H1 (cell line): ENCODE data around the gene TRAPPC2L. TPM values are rescaled to one million over a fixed set of nuclear protein-coding genes. Genes with fewer than 3 reads are reported as not detected.

Experiments
- CBX5 ChIP-seq: fragments of 300-800, 300-1000 bp; sonication (generic); IDR thresholded peaks from 2 replicates; pipeline ENCODE4 v1.7.1; 2016; ENCODE audit warnings: antibody characterized with exemption, low read length, low read depth
- NANOG ChIP-seq: IDR thresholded peaks from 2 replicates; pipeline ENCODE4 v1.6.1; 2011; ENCODE audit warnings: low read length, low read depth, mild to moderate bottlenecking, inconsistent platforms; ENCODE audit not compliant: insufficient read depth, poor library complexity, severe bottlenecking
- SAP30 ChIP-seq: fragments of 300-600 bp; sonication (generic); IDR thresholded peaks from 2 replicates; pipeline ENCODE4 v1.7.1; 2012; ENCODE audit warnings: low read length, moderate library complexity, mild to moderate bottlenecking, inconsistent platforms; ENCODE audit not compliant: insufficient read depth, insufficient replicate concordance
- TBP ChIP-seq: IDR thresholded peaks from 2 replicates; pipeline ENCODE4 v1.6.1; 2011; ENCODE audit warnings: low read depth, low read length, improper control_type of control experiment
- polyA plus RNA-seq, 7 experiments: library from polyadenylated mRNA; depleted of rRNA in 3 of 7; stranded (reverse) in 5 of 7; unstranded in 2 of 7; fragments of >200 nt in 5 of 7; fragments of 200-250 nt in 2 of 7; gene quantifications; 1 replicate in 5 of 7; 2 replicates in 1 of 7; 4 replicates in 1 of 7; pipeline versions ENCODE4 v1.2.1 to v1.2.3, GENCODE V29; 2011 to 2013; ENCODE audit warnings: missing spikeins in 2 of 7, mixed read lengths in 2 of 7
- total RNA-seq: library from RNA; stranded (reverse); fragmentation: NEBNext Ultra II Directional; extraction: Animal tissue kit (Norgen Biotek cat#: 25700); gene quantifications from 2 replicates; pipeline ENCODE4 v1.2.1, GENCODE V29; 2021
- TF ChIP-seq, protein P1 (sequence below): IDR thresholded peaks from 2 replicates; pipeline ENCODE4 v1.6.1; 2011; ENCODE audit warnings: low read length, improper control_type of control experiment

TRAPPC2L gene
- total and polyA plus RNA-seq, 2 of the 8 experiments (the other 6 are each of a cell fraction or from before 2014, with no cell fraction given) = 98.7 to 133 TPM

GRCh38 chr16:88901718-88902337, 44.9 kb downstream of the TRAPPC2L start (continued):
- TF ChIP-seq SAP30 = no peak
- TF ChIP-seq, protein P1, sequence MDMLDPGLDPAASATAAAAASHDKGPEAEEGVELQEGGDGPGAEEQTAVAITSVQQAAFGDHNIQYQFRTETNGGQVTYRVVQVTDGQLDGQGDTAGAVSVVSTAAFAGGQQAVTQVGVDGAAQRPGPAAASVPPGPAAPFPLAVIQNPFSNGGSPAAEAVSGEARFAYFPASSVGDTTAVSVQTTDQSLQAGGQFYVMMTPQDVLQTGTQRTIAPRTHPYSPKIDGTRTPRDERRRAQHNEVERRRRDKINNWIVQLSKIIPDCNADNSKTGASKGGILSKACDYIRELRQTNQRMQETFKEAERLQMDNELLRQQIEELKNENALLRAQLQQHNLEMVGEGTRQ = no peak
- TF ChIP-seq TBP = no peak
- no peak for TF ChIP-seq NANOG
- no peak for TF ChIP-seq CBX5
